GM23248 (cell line): Measurements from ENCODE around the gene CDH4.

Source experiments
- EZH2 ChIP-seq: fragments of 200-600 bp; sonication (generic); IDR thresholded peaks from 2 replicates; pipeline ENCODE4 v1.6.1; 2018; ENCODE audit warnings: antibody characterized with exemption, mild to moderate bottlenecking; ENCODE audit not compliant: insufficient read depth, poor library complexity, severe bottlenecking
- EZH2phosphoT487 ChIP-seq: fragments of 200-600 bp; sonication (generic); IDR thresholded peaks from 2 replicates; pipeline ENCODE4 v1.6.1; 2018; ENCODE audit warnings: antibody characterized with exemption, moderate library complexity, mild to moderate bottlenecking, low read depth; ENCODE audit not compliant: insufficient read depth

DNA sequence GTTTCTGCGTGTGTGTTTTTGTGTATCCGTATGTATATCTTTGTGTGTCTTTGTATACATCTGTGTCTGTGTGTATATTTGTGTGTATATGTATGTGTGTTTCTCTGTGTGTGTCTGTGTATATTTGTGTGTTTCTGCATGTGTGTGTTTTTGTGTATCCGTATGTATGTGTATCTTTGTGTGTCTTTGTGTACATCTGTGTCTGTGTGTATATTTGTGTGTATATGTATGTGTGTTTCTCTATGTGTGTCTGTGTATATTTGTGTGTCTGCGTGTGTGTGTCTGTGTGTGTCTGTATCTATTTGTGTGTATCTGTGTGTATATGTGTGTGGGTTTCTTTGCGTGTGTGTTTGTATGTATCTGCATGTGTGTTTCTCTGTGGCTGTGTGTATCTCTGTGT lies 192.6 kb downstream of the CDH4 start:
- TF ChIP-seq EZH2 (no peak), EZH2phosphoT487 (no peak)
